GM23338 (cell line): ENCODE measurements around the gene TENT4A. TPM values are rescaled to one million over a fixed set of nuclear protein-coding genes. Genes with fewer than 3 reads are reported as not detected.

ENCODE experiments used
- ATAC-seq: fragments of 200-7000 bp; cut with Tn5 transposase; 3 replicates; pipeline ENCODE4 v1.9.1; 2020
- DNase-seq: peaks from one replicate; pipeline ENCODE4 v3.0.0-alpha.2; 2015; ENCODE audit warnings: low spot score
- H2AFZ ChIP-seq: fragments of 200-600 bp; sonication (generic); 2 replicates; pipeline ENCODE4 v1.8.0; 2016; ENCODE audit warnings: antibody characterized with exemption, mild to moderate bottlenecking, moderate library complexity
- H3F3A ChIP-seq: fragments of 200-600 bp; sonication (generic); replicated peaks from 2 replicates; pipeline ENCODE4 v1.8.0; 2017; ENCODE audit warnings: antibody characterized with exemption, mixed run types, low read depth
- H3K27ac ChIP-seq: fragments of 200-600 bp; sonication (generic); 2 replicates; pipeline ENCODE4 v1.6.1; 2016; ENCODE audit warnings: low read depth
- H3K27me3 ChIP-seq: fragments of 200-600 bp; sonication (generic); 2 replicates; pipeline ENCODE4 v1.8.0; 2016; ENCODE audit warnings: mild to moderate bottlenecking, mixed run types, moderate library complexity; ENCODE audit not compliant: insufficient read depth
- H3K36me3 ChIP-seq: fragments of 200-600 bp; sonication (generic); 2 replicates; pipeline ENCODE4 v1.8.0; 2016; ENCODE audit warnings: mild to moderate bottlenecking; ENCODE audit not compliant: insufficient read depth
- H3K4me1 ChIP-seq: fragments of 200-600 bp; sonication (generic); 2 replicates; pipeline ENCODE4 v1.8.0; 2016; ENCODE audit warnings: mild to moderate bottlenecking, moderate library complexity; ENCODE audit not compliant: insufficient read depth
- H3K4me2 ChIP-seq: fragments of 200-600 bp; sonication (generic); 2 replicates; pipeline ENCODE4 v1.7.1; 2017; ENCODE audit warnings: mixed run types
- H3K4me3 ChIP-seq: fragments of 200-600 bp; sonication (generic); 2 replicates; pipeline ENCODE4 v1.6.1; 2016; ENCODE audit warnings: mixed run types
- H3K79me2 ChIP-seq: fragments of 200-600 bp; sonication (generic); replicated peaks from 2 replicates; pipeline ENCODE4 v1.8.0; 2017; ENCODE audit warnings: mild to moderate bottlenecking; ENCODE audit not compliant: insufficient read depth
- H3K9me2 ChIP-seq: fragments of 200-600 bp; sonication (generic); 2 replicates; pipeline ENCODE4 v1.8.0; 2017; ENCODE audit not compliant: insufficient read depth
- H4K20me1 ChIP-seq: fragments of 200-600 bp; sonication (generic); replicated peaks from 2 replicates; pipeline ENCODE4 v1.8.0; 2017; ENCODE audit warnings: mild to moderate bottlenecking; ENCODE audit not compliant: insufficient read depth
- H3K27ac Mint-ChIP-seq: 2 replicates; pipeline ENCODE4 v1.8.0; 2020; ENCODE audit warnings: inconsistent platforms, mild to moderate bottlenecking, moderate library complexity, mixed read lengths
- H3K27me3 Mint-ChIP-seq: 3 replicates; pipeline ENCODE4 v1.8.0; 2022; ENCODE audit warnings: low read depth, mild to moderate bottlenecking, moderate library complexity, mixed read lengths, inconsistent platforms; ENCODE audit not compliant: insufficient read depth, poor library complexity
- H3K36me3 Mint-ChIP-seq: 3 replicates; pipeline ENCODE4 v1.8.0; 2021; ENCODE audit warnings: low read depth, mild to moderate bottlenecking, inconsistent platforms, moderate library complexity, mixed read lengths
- H3K4me1 Mint-ChIP-seq: 3 replicates; pipeline ENCODE4 v1.8.0; 2020; ENCODE audit warnings: mild to moderate bottlenecking, inconsistent platforms, mixed read lengths
- H3K4me3 Mint-ChIP-seq: 3 replicates; pipeline ENCODE4 v1.8.0; 2021; ENCODE audit warnings: moderate library complexity, mild to moderate bottlenecking, inconsistent platforms, mixed read lengths
- H3K9me3 Mint-ChIP-seq: 3 replicates; pipeline ENCODE4 v1.8.0; 2020; ENCODE audit warnings: moderate library complexity, mild to moderate bottlenecking, inconsistent platforms, mixed read lengths
- CREB1 ChIP-seq: fragments of 250-450 bp; sonication (Bioruptor Pico); IDR thresholded peaks from 2 replicates; pipeline ENCODE4 v1.5.0; 2020; ENCODE audit warnings: low read depth, mild to moderate bottlenecking, moderate library complexity
- JUNB ChIP-seq: IDR thresholded peaks from one replicate; pipeline ENCODE4 v1.6.1; 2016; ENCODE audit warnings: antibody characterized with exemption; ENCODE audit not compliant: unreplicated experiment
- POLR2AphosphoS5 ChIP-seq: IDR thresholded peaks from 2 replicates; pipeline ENCODE4 v1.6.1; 2016; ENCODE audit warnings: antibody characterized with exemption, low read depth
- REST ChIP-seq: IDR thresholded peaks from one replicate; pipeline ENCODE4 v1.6.1; 2018; ENCODE audit warnings: antibody characterized with exemption; ENCODE audit not compliant: unreplicated experiment
- STAT1 ChIP-seq: IDR thresholded peaks from one replicate; pipeline ENCODE4 v1.6.1; 2016; ENCODE audit warnings: antibody characterized with exemption; ENCODE audit not compliant: unreplicated experiment
- ZNF462 ChIP-seq: fragments of 250-450 bp; sonication (Bioruptor Pico); IDR thresholded peaks from 2 replicates; pipeline ENCODE4 v1.5.0; 2020; ENCODE audit warnings: mild to moderate bottlenecking, moderate library complexity
- polyA plus RNA-seq: library from polyadenylated mRNA; unstranded; fragments of >200 nt; fragmentation: Nextera tagmentation; extraction: Ambion mirVana; gene quantifications from 2 replicates; pipeline ENCODE4 v1.2.1, GENCODE V29; 2016
- total RNA-seq: library from RNA; depleted of rRNA; stranded (reverse); fragments of >200 nt; shearing (Covaris generic); gene quantifications from 2 replicates; pipeline ENCODE4 v1.2.3, GENCODE V29; 2014
- TF ChIP-seq, protein P1 (sequence below), 2 experiments: fragments of 200-600 bp in 1 of 2; sonication (generic) in 1 of 2; conservative IDR thresholded peaks; 2 replicates each; pipeline versions ENCODE4 v1.5.1 to v1.6.1; 2016 to 2017; ENCODE audit warnings: antibody characterized with exemption in 2 of 2, low read depth in 2 of 2, mild to moderate bottlenecking in 2 of 2, moderate library complexity in 1 of 2

TENT4A gene
- total and polyA plus RNA-seq, 2 experiments from 2014 or later: 5.3 to 24.0 TPM

- Histone ChIP-seq H3K9me2 (no peaks in the 10 kb centered on the region), H3K4me1 (no peaks in the 10 kb centered on the region), H3K36me3 (peaks cover 12% of the 10 kb centered on the region), H3K27ac (no peak overlapping the region), H3K27me3 (no peaks in the 10 kb centered on the region), H3K4me2 (no peak overlapping the region), H3K79me2 (peaks cover 29% of the 10 kb centered on the region), H3F3A (0 out of 2 replicates have a peak, but pooled peaks cover 3% of the 10 kb centered on the region), H2AFZ (no peak overlapping the region), H3K4me3 (no peak overlapping the region), H4K20me1 (peaks cover 17% of the 10 kb centered on the region)
- Mint-ChIP-seq H3K27me3 (peaks cover 8% of the 10 kb centered on the region), H3K9me3 (no peaks in the 10 kb centered on the region), H3K27ac (no peak overlapping the region), H3K4me3 (no peak overlapping the region), H3K4me1 (peaks cover 3% of the 10 kb centered on the region; the same call in 2 of the 3 replicates), H3K36me3 (peaks cover 34% of the 10 kb centered on the region)
- TF ChIP-seq CREB1 (CRISPR knock-in tag): no peak
- no peak for TF ChIP-seq ZNF462 (CRISPR knock-in tag)
- DNase-seq: no peak
- no peak for ATAC-seq
Measured at GRCh38 chr5:6739603-6740002, 26.4 kb downstream of the TENT4A start.

DNA sequence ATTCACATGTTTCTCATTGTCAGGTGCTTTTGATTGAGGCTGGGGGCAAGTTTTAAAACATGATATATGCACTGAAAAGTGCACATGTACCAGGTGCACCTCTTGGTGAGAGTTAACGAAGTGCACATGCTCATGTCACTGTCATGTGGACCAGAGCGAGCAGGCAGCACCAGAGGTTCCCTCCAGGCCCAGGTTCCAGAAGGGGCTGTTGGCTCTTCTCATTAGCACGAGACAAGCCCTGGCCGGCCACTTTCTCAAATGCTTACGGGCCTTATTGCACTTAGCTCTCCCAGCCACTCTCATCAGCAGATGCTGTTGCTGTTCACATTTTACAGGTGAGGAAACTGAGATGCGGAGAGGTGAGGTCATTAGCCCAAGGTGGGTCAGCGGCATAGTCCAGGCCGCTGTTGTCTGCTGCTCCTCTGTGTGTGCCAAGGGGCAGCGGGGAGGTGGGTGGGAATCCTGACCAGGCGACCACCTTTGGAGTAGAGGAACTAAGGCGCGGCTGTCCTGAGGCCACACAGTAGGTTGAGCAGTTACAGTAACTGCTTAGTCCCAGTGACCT is 27.4 kb downstream of the TENT4A start:
- no peak overlapping the region for H3K27ac ChIP-seq
- no peaks in the 10 kb centered on the region for H3K27me3 ChIP-seq
- H3K36me3 ChIP-seq: peaks cover 12% of the 10 kb centered on the region
- ATAC-seq (no peak), DNase-seq (no peak)
- no peaks in the 10 kb centered on the region for H3K9me2 ChIP-seq
- H3K4me3 ChIP-seq: no peak overlapping the region
- peaks cover 34% of the 10 kb centered on the region for H3K36me3 Mint-ChIP-seq
- no peak overlapping the region for H3K27ac Mint-ChIP-seq
- H3K4me2 ChIP-seq: no peak overlapping the region
- H3K27me3 Mint-ChIP-seq: peaks cover 8% of the 10 kb centered on the region
- H3F3A ChIP-seq: 0 out of 2 replicates have a peak, but pooled peaks cover 3% of the 10 kb centered on the region
- H3K79me2 ChIP-seq: peaks cover 18% of the 10 kb centered on the region
- H3K9me3 Mint-ChIP-seq: no peaks in the 10 kb centered on the region
- H3K4me1 Mint-ChIP-seq: peaks cover 3% of the 10 kb centered on the region; the same call in 2 of the 3 replicates
- no peak overlapping the region for H2AFZ ChIP-seq
- no peaks in the 10 kb centered on the region for H3K4me1 ChIP-seq
- peaks cover 13% of the 10 kb centered on the region for H4K20me1 ChIP-seq
- no peak overlapping the region for H3K4me3 Mint-ChIP-seq
- TF ChIP-seq JUNB (no peak), REST (no peak), STAT1 (no peak), POLR2AphosphoS5 (no peak)
- TF ChIP-seq, protein P1, sequence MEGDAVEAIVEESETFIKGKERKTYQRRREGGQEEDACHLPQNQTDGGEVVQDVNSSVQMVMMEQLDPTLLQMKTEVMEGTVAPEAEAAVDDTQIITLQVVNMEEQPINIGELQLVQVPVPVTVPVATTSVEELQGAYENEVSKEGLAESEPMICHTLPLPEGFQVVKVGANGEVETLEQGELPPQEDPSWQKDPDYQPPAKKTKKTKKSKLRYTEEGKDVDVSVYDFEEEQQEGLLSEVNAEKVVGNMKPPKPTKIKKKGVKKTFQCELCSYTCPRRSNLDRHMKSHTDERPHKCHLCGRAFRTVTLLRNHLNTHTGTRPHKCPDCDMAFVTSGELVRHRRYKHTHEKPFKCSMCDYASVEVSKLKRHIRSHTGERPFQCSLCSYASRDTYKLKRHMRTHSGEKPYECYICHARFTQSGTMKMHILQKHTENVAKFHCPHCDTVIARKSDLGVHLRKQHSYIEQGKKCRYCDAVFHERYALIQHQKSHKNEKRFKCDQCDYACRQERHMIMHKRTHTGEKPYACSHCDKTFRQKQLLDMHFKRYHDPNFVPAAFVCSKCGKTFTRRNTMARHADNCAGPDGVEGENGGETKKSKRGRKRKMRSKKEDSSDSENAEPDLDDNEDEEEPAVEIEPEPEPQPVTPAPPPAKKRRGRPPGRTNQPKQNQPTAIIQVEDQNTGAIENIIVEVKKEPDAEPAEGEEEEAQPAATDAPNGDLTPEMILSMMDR (conservative IDR thresholded peaks at IDR 0.05; ENCODE audit: low read depth in 2 of 2): no peak
